HL-60 (cell line): ENCODE results near the gene CLCA1.

Source experiments
- DNase-seq, 2 experiments: peaks; one replicate each; pipeline ENCODE4 v3.0.0-alpha.2; 2010 to 2020; ENCODE audit warnings: low read depth in 1 of 2, low spot score in 1 of 2
- H3K27ac ChIP-seq: fragments of 250-450 bp; sonication (Bioruptor Pico); replicated peaks from 2 replicates; pipeline ENCODE4 v1.5.1; 2020; ENCODE audit warnings: mild to moderate bottlenecking, moderate library complexity
- H3K27me3 ChIP-seq: fragments of 250-450 bp; sonication (Bioruptor Pico); 2 replicates; pipeline ENCODE4 v1.5.1; 2021; ENCODE audit warnings: mild to moderate bottlenecking, moderate library complexity; ENCODE audit not compliant: insufficient read depth, poor library complexity, severe bottlenecking
- H3K4me3 ChIP-seq: replicated peaks from 2 replicates; pipeline ENCODE4 v1.5.1; 2011; ENCODE audit warnings: mild to moderate bottlenecking, control low read depth, low read length; ENCODE audit not compliant: insufficient read depth
- GABPA ChIP-seq: IDR thresholded peaks from 2 replicates; pipeline ENCODE4 v1.6.1; 2012; ENCODE audit warnings: low read depth
- POLR2AphosphoS5 ChIP-seq: IDR thresholded peaks from 2 replicates; pipeline ENCODE4 v1.6.1; 2012; ENCODE audit warnings: low read depth
- SPI1 ChIP-seq: IDR thresholded peaks from 2 replicates; pipeline ENCODE4 v1.6.1; 2012; ENCODE audit warnings: low read depth, mild to moderate bottlenecking, borderline replicate concordance
- TF ChIP-seq, protein P1 (sequence below): IDR thresholded peaks from one replicate; pipeline ENCODE4 v1.5.1; 2011; ENCODE audit warnings: low read length, control low read depth, inconsistent platforms; ENCODE audit not compliant: insufficient read depth
- TF ChIP-seq, protein P2 (sequence below): IDR thresholded peaks from 2 replicates; pipeline ENCODE4 v1.6.1; 2012; ENCODE audit warnings: low read depth; ENCODE audit not compliant: insufficient replicate concordance

CLCA1 gene

DNA sequence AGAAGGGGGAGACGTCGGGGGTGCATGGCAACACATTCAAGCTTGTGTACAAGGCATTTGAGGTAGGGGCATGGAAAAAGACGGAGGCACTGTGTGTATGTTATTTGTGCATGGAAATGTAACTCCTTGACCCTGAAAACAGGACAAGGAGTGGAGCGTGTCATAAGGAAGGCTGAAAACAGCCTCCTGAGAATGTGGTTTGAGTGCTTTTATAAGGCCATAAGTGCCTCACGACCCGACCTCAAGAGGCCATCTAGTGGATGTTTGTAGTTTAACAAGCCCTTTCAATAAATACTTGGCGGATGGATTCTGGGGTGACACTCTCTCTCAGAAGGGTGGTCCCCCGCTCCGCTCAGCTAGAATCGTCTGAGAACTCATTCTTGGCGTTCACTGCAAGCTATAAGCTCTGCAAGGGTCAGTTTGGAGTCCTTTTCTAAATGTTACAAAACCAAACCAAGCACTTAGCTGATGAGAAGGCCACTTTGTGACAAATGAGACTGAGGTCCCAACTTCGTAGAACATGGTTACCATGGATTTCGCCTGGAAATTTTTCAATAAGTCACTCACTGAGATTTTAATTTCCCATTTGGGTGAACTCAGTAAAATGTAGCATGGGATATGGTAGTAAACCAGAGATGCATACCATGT, 39.3 kb downstream of the CLCA1 start:
- peak in 1 of 2 experiments; percentile 17 for DNase-seq
- Histone ChIP-seq H3K4me3 (no peak overlapping the region), H3K27ac (no peak overlapping the region), H3K27me3 (no peaks in the 10 kb centered on the region)
- TF ChIP-seq, protein P1, sequence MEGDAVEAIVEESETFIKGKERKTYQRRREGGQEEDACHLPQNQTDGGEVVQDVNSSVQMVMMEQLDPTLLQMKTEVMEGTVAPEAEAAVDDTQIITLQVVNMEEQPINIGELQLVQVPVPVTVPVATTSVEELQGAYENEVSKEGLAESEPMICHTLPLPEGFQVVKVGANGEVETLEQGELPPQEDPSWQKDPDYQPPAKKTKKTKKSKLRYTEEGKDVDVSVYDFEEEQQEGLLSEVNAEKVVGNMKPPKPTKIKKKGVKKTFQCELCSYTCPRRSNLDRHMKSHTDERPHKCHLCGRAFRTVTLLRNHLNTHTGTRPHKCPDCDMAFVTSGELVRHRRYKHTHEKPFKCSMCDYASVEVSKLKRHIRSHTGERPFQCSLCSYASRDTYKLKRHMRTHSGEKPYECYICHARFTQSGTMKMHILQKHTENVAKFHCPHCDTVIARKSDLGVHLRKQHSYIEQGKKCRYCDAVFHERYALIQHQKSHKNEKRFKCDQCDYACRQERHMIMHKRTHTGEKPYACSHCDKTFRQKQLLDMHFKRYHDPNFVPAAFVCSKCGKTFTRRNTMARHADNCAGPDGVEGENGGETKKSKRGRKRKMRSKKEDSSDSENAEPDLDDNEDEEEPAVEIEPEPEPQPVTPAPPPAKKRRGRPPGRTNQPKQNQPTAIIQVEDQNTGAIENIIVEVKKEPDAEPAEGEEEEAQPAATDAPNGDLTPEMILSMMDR, result no peak
- TF ChIP-seq, protein P2, sequence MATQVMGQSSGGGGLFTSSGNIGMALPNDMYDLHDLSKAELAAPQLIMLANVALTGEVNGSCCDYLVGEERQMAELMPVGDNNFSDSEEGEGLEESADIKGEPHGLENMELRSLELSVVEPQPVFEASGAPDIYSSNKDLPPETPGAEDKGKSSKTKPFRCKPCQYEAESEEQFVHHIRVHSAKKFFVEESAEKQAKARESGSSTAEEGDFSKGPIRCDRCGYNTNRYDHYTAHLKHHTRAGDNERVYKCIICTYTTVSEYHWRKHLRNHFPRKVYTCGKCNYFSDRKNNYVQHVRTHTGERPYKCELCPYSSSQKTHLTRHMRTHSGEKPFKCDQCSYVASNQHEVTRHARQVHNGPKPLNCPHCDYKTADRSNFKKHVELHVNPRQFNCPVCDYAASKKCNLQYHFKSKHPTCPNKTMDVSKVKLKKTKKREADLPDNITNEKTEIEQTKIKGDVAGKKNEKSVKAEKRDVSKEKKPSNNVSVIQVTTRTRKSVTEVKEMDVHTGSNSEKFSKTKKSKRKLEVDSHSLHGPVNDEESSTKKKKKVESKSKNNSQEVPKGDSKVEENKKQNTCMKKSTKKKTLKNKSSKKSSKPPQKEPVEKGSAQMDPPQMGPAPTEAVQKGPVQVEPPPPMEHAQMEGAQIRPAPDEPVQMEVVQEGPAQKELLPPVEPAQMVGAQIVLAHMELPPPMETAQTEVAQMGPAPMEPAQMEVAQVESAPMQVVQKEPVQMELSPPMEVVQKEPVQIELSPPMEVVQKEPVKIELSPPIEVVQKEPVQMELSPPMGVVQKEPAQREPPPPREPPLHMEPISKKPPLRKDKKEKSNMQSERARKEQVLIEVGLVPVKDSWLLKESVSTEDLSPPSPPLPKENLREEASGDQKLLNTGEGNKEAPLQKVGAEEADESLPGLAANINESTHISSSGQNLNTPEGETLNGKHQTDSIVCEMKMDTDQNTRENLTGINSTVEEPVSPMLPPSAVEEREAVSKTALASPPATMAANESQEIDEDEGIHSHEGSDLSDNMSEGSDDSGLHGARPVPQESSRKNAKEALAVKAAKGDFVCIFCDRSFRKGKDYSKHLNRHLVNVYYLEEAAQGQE, result no peak
- TF ChIP-seq POLR2AphosphoS5 (no peak), SPI1 (no peak), GABPA (no peak)

DNA sequence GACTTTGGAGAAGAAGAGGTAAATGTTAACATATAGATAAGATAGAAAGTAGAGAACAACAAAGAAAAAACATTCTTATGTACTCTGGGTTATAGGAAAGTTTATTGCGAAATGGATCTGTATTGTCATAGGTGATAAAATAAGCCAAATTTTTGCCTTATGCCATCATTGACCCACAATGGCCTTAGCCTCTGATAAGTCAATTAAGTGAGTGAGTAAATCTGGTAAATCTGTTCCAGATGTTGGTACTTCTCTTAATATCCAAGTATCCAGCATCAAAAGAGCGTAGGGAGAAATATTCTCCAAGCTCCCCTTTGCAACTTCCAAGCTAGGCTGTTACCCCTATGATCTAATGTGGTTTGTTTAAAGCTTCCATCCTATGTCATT, 39.8 kb downstream of the CLCA1 start:
- no peak overlapping the region for H3K4me3 ChIP-seq
- H3K27me3 ChIP-seq, result no peaks in the 10 kb centered on the region

DNA sequence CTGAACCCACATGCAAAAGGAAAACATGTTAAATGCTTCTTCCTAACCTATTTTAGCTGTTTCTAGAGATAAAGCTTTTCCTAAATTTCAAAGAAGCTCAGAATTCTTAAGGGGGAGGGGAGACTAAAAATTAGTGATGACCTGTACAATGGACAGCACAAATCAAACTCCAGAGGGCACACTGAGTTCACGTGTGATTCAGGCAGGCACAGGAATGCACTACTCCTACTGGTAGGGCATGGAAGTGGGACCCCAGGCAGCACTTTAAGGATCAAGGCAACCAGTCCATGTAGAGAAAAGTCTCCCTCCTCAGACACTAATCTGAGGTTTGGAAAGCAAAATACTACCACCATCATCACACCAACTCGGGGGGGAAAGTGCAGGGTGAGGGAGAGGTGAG, 46.9 kb downstream of the CLCA1 start:
- Histone ChIP-seq H3K4me3 (no peak overlapping the region), H3K27ac (no peak overlapping the region), H3K27me3 (no peaks in the 10 kb centered on the region)
- no peak for DNase-seq
- no peak for TF ChIP-seq GABPA
- TF ChIP-seq, protein P1, result no peak
- TF ChIP-seq SPI1, result no peak
- TF ChIP-seq POLR2AphosphoS5, result no peak
- TF ChIP-seq, protein P2, result no peak

More for the DNA sequence above, 39.8 kb downstream of the CLCA1 start:
- H3K27ac ChIP-seq, result no peak overlapping the region
- TF ChIP-seq, protein P2, result no peak
- TF ChIP-seq SPI1 (no peak), GABPA (no peak), POLR2AphosphoS5 (no peak)
- TF ChIP-seq, protein P1, result no peak
- no peak for DNase-seq
